GM23338 (cell line): ENCODE results near the gene FMO1. TPM values are rescaled to one million over a fixed set of nuclear protein-coding genes. Genes with fewer than 3 reads are reported as not detected.

ENCODE experiments used
- ATAC-seq: fragments of 200-7000 bp; cut with Tn5 transposase; 3 replicates; pipeline ENCODE4 v1.9.1; 2020
- DNase-seq: peaks from one replicate; pipeline ENCODE4 v3.0.0-alpha.2; 2015; ENCODE audit warnings: low spot score
- H2AFZ ChIP-seq: fragments of 200-600 bp; sonication (generic); 2 replicates; pipeline ENCODE4 v1.8.0; 2016; ENCODE audit warnings: antibody characterized with exemption, mild to moderate bottlenecking, moderate library complexity
- H3F3A ChIP-seq: fragments of 200-600 bp; sonication (generic); replicated peaks from 2 replicates; pipeline ENCODE4 v1.8.0; 2017; ENCODE audit warnings: antibody characterized with exemption, mixed run types, low read depth
- H3K27ac ChIP-seq: fragments of 200-600 bp; sonication (generic); 2 replicates; pipeline ENCODE4 v1.6.1; 2016; ENCODE audit warnings: low read depth
- H3K27me3 ChIP-seq: fragments of 200-600 bp; sonication (generic); 2 replicates; pipeline ENCODE4 v1.8.0; 2016; ENCODE audit warnings: mild to moderate bottlenecking, mixed run types, moderate library complexity; ENCODE audit not compliant: insufficient read depth
- H3K36me3 ChIP-seq: fragments of 200-600 bp; sonication (generic); 2 replicates; pipeline ENCODE4 v1.8.0; 2016; ENCODE audit warnings: mild to moderate bottlenecking; ENCODE audit not compliant: insufficient read depth
- H3K4me1 ChIP-seq: fragments of 200-600 bp; sonication (generic); 2 replicates; pipeline ENCODE4 v1.8.0; 2016; ENCODE audit warnings: mild to moderate bottlenecking, moderate library complexity; ENCODE audit not compliant: insufficient read depth
- H3K4me2 ChIP-seq: fragments of 200-600 bp; sonication (generic); 2 replicates; pipeline ENCODE4 v1.7.1; 2017; ENCODE audit warnings: mixed run types
- H3K4me3 ChIP-seq: fragments of 200-600 bp; sonication (generic); 2 replicates; pipeline ENCODE4 v1.6.1; 2016; ENCODE audit warnings: mixed run types
- H3K79me2 ChIP-seq: fragments of 200-600 bp; sonication (generic); replicated peaks from 2 replicates; pipeline ENCODE4 v1.8.0; 2017; ENCODE audit warnings: mild to moderate bottlenecking; ENCODE audit not compliant: insufficient read depth
- H3K9me2 ChIP-seq: fragments of 200-600 bp; sonication (generic); 2 replicates; pipeline ENCODE4 v1.8.0; 2017; ENCODE audit not compliant: insufficient read depth
- H4K20me1 ChIP-seq: fragments of 200-600 bp; sonication (generic); replicated peaks from 2 replicates; pipeline ENCODE4 v1.8.0; 2017; ENCODE audit warnings: mild to moderate bottlenecking; ENCODE audit not compliant: insufficient read depth
- H3K27ac Mint-ChIP-seq: 2 replicates; pipeline ENCODE4 v1.8.0; 2020; ENCODE audit warnings: inconsistent platforms, mild to moderate bottlenecking, moderate library complexity, mixed read lengths
- H3K27me3 Mint-ChIP-seq: 3 replicates; pipeline ENCODE4 v1.8.0; 2022; ENCODE audit warnings: low read depth, mild to moderate bottlenecking, moderate library complexity, mixed read lengths, inconsistent platforms; ENCODE audit not compliant: insufficient read depth, poor library complexity
- H3K36me3 Mint-ChIP-seq: 3 replicates; pipeline ENCODE4 v1.8.0; 2021; ENCODE audit warnings: low read depth, mild to moderate bottlenecking, inconsistent platforms, moderate library complexity, mixed read lengths
- H3K4me1 Mint-ChIP-seq: 3 replicates; pipeline ENCODE4 v1.8.0; 2020; ENCODE audit warnings: mild to moderate bottlenecking, inconsistent platforms, mixed read lengths
- H3K4me3 Mint-ChIP-seq: 3 replicates; pipeline ENCODE4 v1.8.0; 2021; ENCODE audit warnings: moderate library complexity, mild to moderate bottlenecking, inconsistent platforms, mixed read lengths
- H3K9me3 Mint-ChIP-seq: 3 replicates; pipeline ENCODE4 v1.8.0; 2020; ENCODE audit warnings: moderate library complexity, mild to moderate bottlenecking, inconsistent platforms, mixed read lengths
- CREB1 ChIP-seq: fragments of 250-450 bp; sonication (Bioruptor Pico); IDR thresholded peaks from 2 replicates; pipeline ENCODE4 v1.5.0; 2020; ENCODE audit warnings: low read depth, mild to moderate bottlenecking, moderate library complexity
- EZH2 ChIP-seq: fragments of 200-600 bp; sonication (generic); IDR thresholded peaks from one replicate; pipeline ENCODE4 v1.8.0; 2017; ENCODE audit warnings: antibody characterized with exemption, mild to moderate bottlenecking, low read depth; ENCODE audit not compliant: unreplicated experiment
- EZH2phosphoT487 ChIP-seq: fragments of 200-600 bp; sonication (generic); IDR thresholded peaks from one replicate; pipeline ENCODE4 v1.8.1; 2018; ENCODE audit warnings: antibody characterized with exemption; ENCODE audit not compliant: unreplicated experiment
- JUNB ChIP-seq: IDR thresholded peaks from one replicate; pipeline ENCODE4 v1.6.1; 2016; ENCODE audit warnings: antibody characterized with exemption; ENCODE audit not compliant: unreplicated experiment
- NANOG ChIP-seq: IDR thresholded peaks from 2 replicates; pipeline ENCODE4 v1.6.1; 2016; ENCODE audit warnings: antibody characterized with exemption, borderline replicate concordance
- POLR2AphosphoS5 ChIP-seq: IDR thresholded peaks from 2 replicates; pipeline ENCODE4 v1.6.1; 2016; ENCODE audit warnings: antibody characterized with exemption, low read depth
- STAT1 ChIP-seq: IDR thresholded peaks from one replicate; pipeline ENCODE4 v1.6.1; 2016; ENCODE audit warnings: antibody characterized with exemption; ENCODE audit not compliant: unreplicated experiment
- ZNF114 ChIP-seq: fragments of 250-450 bp; sonication (Bioruptor Pico); IDR thresholded peaks from 2 replicates; pipeline ENCODE4 v1.5.0; 2020; ENCODE audit warnings: mild to moderate bottlenecking, moderate library complexity
- ZNF331 ChIP-seq: fragments of 250-450 bp; sonication (Bioruptor Pico); IDR thresholded peaks from 2 replicates; pipeline ENCODE4 v1.5.0; 2020; ENCODE audit warnings: low read depth, mild to moderate bottlenecking, moderate library complexity
- polyA plus RNA-seq: library from polyadenylated mRNA; unstranded; fragments of >200 nt; fragmentation: Nextera tagmentation; extraction: Ambion mirVana; gene quantifications from 2 replicates; pipeline ENCODE4 v1.2.1, GENCODE V29; 2016
- total RNA-seq: library from RNA; depleted of rRNA; stranded (reverse); fragments of >200 nt; shearing (Covaris generic); gene quantifications from 2 replicates; pipeline ENCODE4 v1.2.3, GENCODE V29; 2014
- TF ChIP-seq, protein P1 (sequence below), 2 experiments: fragments of 200-600 bp in 1 of 2; sonication (generic) in 1 of 2; conservative IDR thresholded peaks; 2 replicates each; pipeline versions ENCODE4 v1.5.1 to v1.6.1; 2016 to 2017; ENCODE audit warnings: antibody characterized with exemption in 2 of 2, low read depth in 2 of 2, mild to moderate bottlenecking in 2 of 2, moderate library complexity in 1 of 2
- TF ChIP-seq, protein P2 (sequence below): IDR thresholded peaks from one replicate; pipeline ENCODE4 v1.6.1; 2018; ENCODE audit warnings: antibody characterized with exemption; ENCODE audit not compliant: unreplicated experiment
- TF ChIP-seq, protein P3 (sequence below): fragments of 250-450 bp; sonication (Bioruptor Pico); IDR thresholded peaks from 2 replicates; pipeline ENCODE4 v1.5.0; 2020; ENCODE audit warnings: mild to moderate bottlenecking, moderate library complexity
- TF ChIP-seq, protein P4 (sequence below): IDR thresholded peaks from 2 replicates; pipeline ENCODE4 v1.6.1; 2016; ENCODE audit warnings: antibody characterized with exemption

FMO1 gene
- total and polyA plus RNA-seq, 2 experiments from 2014 or later, result 0.19 TPM; not detected in 1

DNA sequence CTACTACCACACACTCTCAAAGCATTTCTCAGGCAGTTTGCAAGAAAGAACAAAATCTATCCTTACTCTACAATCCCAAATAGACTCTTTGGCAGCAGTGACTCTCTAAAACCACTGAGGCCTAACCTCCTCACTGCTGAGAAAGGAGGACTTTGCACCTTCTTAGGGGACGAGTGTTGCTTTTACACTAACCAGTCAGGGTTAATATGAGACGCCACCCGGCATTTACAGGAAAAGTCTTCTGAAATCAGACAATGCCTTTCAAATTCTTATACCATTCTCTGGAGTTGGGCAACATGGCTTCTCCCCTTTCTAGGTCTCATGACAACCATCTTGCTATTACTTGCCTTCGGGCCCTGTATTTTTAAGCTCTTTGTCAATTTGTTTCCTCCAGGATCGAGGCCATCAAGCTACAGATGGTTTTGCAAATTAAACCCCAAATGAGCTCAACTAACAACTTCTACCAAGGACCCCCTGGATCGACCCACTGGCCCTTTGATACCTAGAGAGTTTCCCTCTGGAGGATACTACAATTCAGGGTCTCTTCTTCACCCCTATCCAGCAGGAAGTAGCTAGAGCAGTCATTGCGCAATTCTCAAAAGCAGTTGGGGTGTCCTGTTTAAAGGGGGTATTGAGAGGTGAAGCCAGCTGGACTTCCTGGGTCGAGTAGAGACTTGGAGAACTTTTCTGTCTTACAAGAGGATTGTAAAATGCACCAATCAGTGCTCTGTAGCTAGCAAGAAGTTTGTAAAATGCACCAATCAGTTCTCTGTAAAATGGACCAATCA is 63.7 kb downstream of the FMO1 start:
- H2AFZ ChIP-seq, result no peak overlapping the region
- no peak overlapping the region for H3K4me2 ChIP-seq
- no peak for ATAC-seq
- Mint-ChIP-seq H3K27me3 (no peaks in the 10 kb centered on the region), H3K36me3 (0 out of 3 replicates have a peak, but pooled peaks cover 3% of the 10 kb centered on the region), H3K4me3 (no peak overlapping the region), H3K4me1 (peaks cover 22% of the 10 kb centered on the region), H3K27ac (no peak overlapping the region), H3K9me3 (no peaks in the 10 kb centered on the region)
- no peaks in the 10 kb centered on the region for H3K36me3 ChIP-seq
- H3F3A ChIP-seq, result no peaks in the 10 kb centered on the region
- no peaks in the 10 kb centered on the region for H4K20me1 ChIP-seq
- DNase-seq, result no peak
- peaks cover 26% of the 10 kb centered on the region for H3K9me2 ChIP-seq
- no peaks in the 10 kb centered on the region for H3K27me3 ChIP-seq
- TF ChIP-seq, protein P1, sequence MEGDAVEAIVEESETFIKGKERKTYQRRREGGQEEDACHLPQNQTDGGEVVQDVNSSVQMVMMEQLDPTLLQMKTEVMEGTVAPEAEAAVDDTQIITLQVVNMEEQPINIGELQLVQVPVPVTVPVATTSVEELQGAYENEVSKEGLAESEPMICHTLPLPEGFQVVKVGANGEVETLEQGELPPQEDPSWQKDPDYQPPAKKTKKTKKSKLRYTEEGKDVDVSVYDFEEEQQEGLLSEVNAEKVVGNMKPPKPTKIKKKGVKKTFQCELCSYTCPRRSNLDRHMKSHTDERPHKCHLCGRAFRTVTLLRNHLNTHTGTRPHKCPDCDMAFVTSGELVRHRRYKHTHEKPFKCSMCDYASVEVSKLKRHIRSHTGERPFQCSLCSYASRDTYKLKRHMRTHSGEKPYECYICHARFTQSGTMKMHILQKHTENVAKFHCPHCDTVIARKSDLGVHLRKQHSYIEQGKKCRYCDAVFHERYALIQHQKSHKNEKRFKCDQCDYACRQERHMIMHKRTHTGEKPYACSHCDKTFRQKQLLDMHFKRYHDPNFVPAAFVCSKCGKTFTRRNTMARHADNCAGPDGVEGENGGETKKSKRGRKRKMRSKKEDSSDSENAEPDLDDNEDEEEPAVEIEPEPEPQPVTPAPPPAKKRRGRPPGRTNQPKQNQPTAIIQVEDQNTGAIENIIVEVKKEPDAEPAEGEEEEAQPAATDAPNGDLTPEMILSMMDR (conservative IDR thresholded peaks at IDR 0.05; ENCODE audit: low read depth in 2 of 2), result no peak
- TF ChIP-seq ZNF331 (CRISPR knock-in tag) (no peak), CREB1 (CRISPR knock-in tag) (no peak), EZH2 (no peak), ZNF114 (no peak), EZH2phosphoT487 (no peak), JUNB (no peak), NANOG (no peak), POLR2AphosphoS5 (no peak), STAT1 (no peak)
- TF ChIP-seq, protein P2, sequence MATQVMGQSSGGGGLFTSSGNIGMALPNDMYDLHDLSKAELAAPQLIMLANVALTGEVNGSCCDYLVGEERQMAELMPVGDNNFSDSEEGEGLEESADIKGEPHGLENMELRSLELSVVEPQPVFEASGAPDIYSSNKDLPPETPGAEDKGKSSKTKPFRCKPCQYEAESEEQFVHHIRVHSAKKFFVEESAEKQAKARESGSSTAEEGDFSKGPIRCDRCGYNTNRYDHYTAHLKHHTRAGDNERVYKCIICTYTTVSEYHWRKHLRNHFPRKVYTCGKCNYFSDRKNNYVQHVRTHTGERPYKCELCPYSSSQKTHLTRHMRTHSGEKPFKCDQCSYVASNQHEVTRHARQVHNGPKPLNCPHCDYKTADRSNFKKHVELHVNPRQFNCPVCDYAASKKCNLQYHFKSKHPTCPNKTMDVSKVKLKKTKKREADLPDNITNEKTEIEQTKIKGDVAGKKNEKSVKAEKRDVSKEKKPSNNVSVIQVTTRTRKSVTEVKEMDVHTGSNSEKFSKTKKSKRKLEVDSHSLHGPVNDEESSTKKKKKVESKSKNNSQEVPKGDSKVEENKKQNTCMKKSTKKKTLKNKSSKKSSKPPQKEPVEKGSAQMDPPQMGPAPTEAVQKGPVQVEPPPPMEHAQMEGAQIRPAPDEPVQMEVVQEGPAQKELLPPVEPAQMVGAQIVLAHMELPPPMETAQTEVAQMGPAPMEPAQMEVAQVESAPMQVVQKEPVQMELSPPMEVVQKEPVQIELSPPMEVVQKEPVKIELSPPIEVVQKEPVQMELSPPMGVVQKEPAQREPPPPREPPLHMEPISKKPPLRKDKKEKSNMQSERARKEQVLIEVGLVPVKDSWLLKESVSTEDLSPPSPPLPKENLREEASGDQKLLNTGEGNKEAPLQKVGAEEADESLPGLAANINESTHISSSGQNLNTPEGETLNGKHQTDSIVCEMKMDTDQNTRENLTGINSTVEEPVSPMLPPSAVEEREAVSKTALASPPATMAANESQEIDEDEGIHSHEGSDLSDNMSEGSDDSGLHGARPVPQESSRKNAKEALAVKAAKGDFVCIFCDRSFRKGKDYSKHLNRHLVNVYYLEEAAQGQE, result no peak
- TF ChIP-seq, protein P3, sequence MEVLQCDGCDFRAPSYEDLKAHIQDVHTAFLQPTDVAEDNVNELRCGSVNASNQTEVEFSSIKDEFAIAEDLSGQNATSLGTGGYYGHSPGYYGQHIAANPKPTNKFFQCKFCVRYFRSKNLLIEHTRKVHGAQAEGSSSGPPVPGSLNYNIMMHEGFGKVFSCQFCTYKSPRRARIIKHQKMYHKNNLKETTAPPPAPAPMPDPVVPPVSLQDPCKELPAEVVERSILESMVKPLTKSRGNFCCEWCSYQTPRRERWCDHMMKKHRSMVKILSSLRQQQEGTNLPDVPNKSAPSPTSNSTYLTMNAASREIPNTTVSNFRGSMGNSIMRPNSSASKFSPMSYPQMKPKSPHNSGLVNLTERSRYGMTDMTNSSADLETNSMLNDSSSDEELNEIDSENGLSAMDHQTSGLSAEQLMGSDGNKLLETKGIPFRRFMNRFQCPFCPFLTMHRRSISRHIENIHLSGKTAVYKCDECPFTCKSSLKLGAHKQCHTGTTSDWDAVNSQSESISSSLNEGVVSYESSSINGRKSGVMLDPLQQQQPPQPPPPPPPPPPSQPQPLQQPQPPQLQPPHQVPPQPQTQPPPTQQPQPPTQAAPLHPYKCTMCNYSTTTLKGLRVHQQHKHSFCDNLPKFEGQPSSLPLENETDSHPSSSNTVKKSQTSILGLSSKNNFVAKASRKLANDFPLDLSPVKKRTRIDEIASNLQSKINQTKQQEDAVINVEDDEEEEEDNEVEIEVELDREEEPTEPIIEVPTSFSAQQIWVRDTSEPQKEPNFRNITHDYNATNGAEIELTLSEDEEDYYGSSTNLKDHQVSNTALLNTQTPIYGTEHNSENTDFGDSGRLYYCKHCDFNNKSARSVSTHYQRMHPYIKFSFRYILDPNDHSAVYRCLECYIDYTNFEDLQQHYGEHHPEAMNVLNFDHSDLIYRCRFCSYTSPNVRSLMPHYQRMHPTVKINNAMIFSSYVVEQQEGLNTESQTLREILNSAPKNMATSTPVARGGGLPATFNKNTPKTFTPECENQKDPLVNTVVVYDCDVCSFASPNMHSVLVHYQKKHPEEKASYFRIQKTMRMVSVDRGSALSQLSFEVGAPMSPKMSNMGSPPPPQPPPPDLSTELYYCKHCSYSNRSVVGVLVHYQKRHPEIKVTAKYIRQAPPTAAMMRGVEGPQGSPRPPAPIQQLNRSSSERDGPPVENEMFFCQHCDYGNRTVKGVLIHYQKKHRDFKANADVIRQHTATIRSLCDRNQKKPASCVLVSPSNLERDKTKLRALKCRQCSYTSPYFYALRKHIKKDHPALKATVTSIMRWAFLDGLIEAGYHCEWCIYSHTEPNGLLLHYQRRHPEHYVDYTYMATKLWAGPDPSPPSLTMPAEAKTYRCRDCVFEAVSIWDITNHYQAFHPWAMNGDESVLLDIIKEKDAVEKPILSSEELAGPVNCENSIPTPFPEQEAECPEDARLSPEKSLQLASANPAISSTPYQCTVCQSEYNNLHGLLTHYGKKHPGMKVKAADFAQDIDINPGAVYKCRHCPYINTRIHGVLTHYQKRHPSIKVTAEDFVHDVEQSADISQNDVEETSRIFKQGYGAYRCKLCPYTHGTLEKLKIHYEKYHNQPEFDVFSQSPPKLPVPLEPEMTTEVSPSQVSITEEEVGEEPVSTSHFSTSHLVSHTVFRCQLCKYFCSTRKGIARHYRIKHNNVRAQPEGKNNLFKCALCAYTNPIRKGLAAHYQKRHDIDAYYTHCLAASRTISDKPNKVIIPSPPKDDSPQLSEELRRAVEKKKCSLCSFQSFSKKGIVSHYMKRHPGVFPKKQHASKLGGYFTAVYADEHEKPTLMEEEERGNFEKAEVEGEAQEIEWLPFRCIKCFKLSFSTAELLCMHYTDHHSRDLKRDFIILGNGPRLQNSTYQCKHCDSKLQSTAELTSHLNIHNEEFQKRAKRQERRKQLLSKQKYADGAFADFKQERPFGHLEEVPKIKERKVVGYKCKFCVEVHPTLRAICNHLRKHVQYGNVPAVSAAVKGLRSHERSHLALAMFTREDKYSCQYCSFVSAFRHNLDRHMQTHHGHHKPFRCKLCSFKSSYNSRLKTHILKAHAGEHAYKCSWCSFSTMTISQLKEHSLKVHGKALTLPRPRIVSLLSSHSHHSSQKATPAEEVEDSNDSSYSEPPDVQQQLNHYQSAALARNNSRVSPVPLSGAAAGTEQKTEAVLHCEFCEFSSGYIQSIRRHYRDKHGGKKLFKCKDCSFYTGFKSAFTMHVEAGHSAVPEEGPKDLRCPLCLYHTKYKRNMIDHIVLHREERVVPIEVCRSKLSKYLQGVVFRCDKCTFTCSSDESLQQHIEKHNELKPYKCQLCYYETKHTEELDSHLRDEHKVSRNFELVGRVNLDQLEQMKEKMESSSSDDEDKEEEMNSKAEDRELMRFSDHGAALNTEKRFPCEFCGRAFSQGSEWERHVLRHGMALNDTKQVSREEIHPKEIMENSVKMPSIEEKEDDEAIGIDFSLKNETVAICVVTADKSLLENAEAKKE, result no peak
- TF ChIP-seq, protein P4, sequence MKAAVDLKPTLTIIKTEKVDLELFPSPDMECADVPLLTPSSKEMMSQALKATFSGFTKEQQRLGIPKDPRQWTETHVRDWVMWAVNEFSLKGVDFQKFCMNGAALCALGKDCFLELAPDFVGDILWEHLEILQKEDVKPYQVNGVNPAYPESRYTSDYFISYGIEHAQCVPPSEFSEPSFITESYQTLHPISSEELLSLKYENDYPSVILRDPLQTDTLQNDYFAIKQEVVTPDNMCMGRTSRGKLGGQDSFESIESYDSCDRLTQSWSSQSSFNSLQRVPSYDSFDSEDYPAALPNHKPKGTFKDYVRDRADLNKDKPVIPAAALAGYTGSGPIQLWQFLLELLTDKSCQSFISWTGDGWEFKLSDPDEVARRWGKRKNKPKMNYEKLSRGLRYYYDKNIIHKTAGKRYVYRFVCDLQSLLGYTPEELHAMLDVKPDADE, result no peak
- no peaks in the 10 kb centered on the region for H3K79me2 ChIP-seq
- no peak overlapping the region for H3K27ac ChIP-seq
- H3K4me3 ChIP-seq, result no peak overlapping the region
- H3K4me1 ChIP-seq, result peaks cover 13% of the 10 kb centered on the region
